SU-DHL-6 (cell line): ENCODE results near the gene DNAJC30.

ENCODE experiments used
- H2AFZ ChIP-seq: fragments of 200-600 bp; sonication (generic); 2 replicates; pipeline ENCODE4 v1.6.1; 2014; ENCODE audit warnings: low read depth, mild to moderate bottlenecking, moderate library complexity, mixed read lengths, antibody characterized with exemption, low read length; ENCODE audit not compliant: severe bottlenecking
- H3F3A ChIP-seq: fragments of 200-600 bp; shearing (Covaris generic); 2 replicates; pipeline ENCODE4 v1.6.0; 2016; ENCODE audit warnings: antibody characterized with exemption, mild to moderate bottlenecking; ENCODE audit not compliant: insufficient read depth
- H3K27ac ChIP-seq: fragments of 200-600 bp; sonication (generic); 2 replicates; pipeline ENCODE4 v1.5.1; 2016; ENCODE audit warnings: low read depth, mild to moderate bottlenecking, low read length, moderate library complexity, mixed read lengths
- H3K27me3 ChIP-seq: fragments of 200-600 bp; sonication (generic), shearing (Covaris generic); 2 replicates; pipeline ENCODE4 v1.6.0; 2014; ENCODE audit warnings: mild to moderate bottlenecking, low read length
- H3K36me3 ChIP-seq: fragments of 200-600 bp; sonication (generic); 2 replicates; pipeline ENCODE4 v1.6.1; 2014; ENCODE audit warnings: mild to moderate bottlenecking, low read length, mixed read lengths
- H3K4me2 ChIP-seq: fragments of 300-600, 200-600 bp; shearing (Covaris generic), sonication (generic); 2 replicates; pipeline ENCODE4 v1.6.0; 2014; ENCODE audit warnings: low read length, low read depth, mild to moderate bottlenecking; ENCODE audit not compliant: poor library complexity, severe bottlenecking
- H3K4me3 ChIP-seq: fragments of 200-600 bp; sonication (generic); 2 replicates; pipeline ENCODE4 v1.5.1; 2014; ENCODE audit warnings: antibody characterized with exemption, low read length, mild to moderate bottlenecking, mixed read lengths; ENCODE audit not compliant: insufficient read depth, poor library complexity, severe bottlenecking
- H3K79me2 ChIP-seq: fragments of 200-600 bp; sonication (generic); 2 replicates; pipeline ENCODE4 v1.6.1; 2014; ENCODE audit warnings: mild to moderate bottlenecking, low read length, moderate library complexity; ENCODE audit not compliant: insufficient read depth
- H3K9ac ChIP-seq: fragments of 200-600 bp; sonication (generic); 2 replicates; pipeline ENCODE4 v1.7.0; 2014; ENCODE audit warnings: mild to moderate bottlenecking, low read length
- H3K9me2 ChIP-seq: fragments of 200-600 bp; sonication (generic); replicated peaks from 2 replicates; pipeline ENCODE4 v1.6.1; 2014; ENCODE audit warnings: low read length; ENCODE audit not compliant: insufficient read depth
- H3K9me3 ChIP-seq: fragments of 200-600 bp; sonication (generic); 2 replicates; pipeline ENCODE4 v1.6.1; 2014; ENCODE audit warnings: low read length, mixed read lengths; ENCODE audit not compliant: insufficient read depth
- H4K20me1 ChIP-seq: fragments of 200-600 bp; sonication (generic); 2 replicates; pipeline ENCODE4 v1.6.1; 2014; ENCODE audit warnings: low read depth, mild to moderate bottlenecking, antibody characterized with exemption, low read length, moderate library complexity, mixed read lengths
- CTCF ChIP-seq: fragments of 200-600 bp; sonication (generic); IDR thresholded peaks from one replicate; pipeline ENCODE4 v1.5.1; 2017; ENCODE audit warnings: antibody characterized with exemption, mild to moderate bottlenecking, low read length, moderate library complexity; ENCODE audit not compliant: insufficient read depth, poor library complexity, severe bottlenecking
- EZH2phosphoT487 ChIP-seq: fragments of 200-600 bp; sonication (generic), shearing (Covaris generic); conservative IDR thresholded peaks from 2 replicates; pipeline ENCODE4 v1.6.1; 2018; ENCODE audit warnings: mild to moderate bottlenecking, antibody characterized with exemption, low read length, moderate library complexity, mixed read lengths

The DNAJC30 gene

GRCh38 chr7:73646785-73647724 lies 36.2 kb downstream of the DNAJC30 start:
- Histone ChIP-seq H3K4me2 (peak overlapping the region; percentile 62), H3K27me3 (no peaks in the 10 kb centered on the region)

GRCh38 chr7:73645643-73646174 lies 37.5 kb downstream of the DNAJC30 start:
- Histone ChIP-seq H3K27me3 (no peaks in the 10 kb centered on the region), H3K4me2 (no peak overlapping the region), H2AFZ (no peak overlapping the region)

More at GRCh38 chr7:73646785-73647724, 36.2 kb downstream of the DNAJC30 start:
- H3K4me3 ChIP-seq = no peak overlapping the region
- no peaks in the 10 kb centered on the region for H4K20me1 ChIP-seq
- H3K36me3 ChIP-seq = no peaks in the 10 kb centered on the region
- H3K9me2 ChIP-seq = no peaks in the 10 kb centered on the region
- H3K27ac ChIP-seq = no peak overlapping the region
- H3K9ac ChIP-seq = no peak overlapping the region
- H3F3A ChIP-seq = no peaks in the 10 kb centered on the region
- H3K79me2 ChIP-seq = no peaks in the 10 kb centered on the region
- no peaks in the 10 kb centered on the region for H3K9me3 ChIP-seq
- no peak overlapping the region for H2AFZ ChIP-seq
- TF ChIP-seq CTCF (no peak), EZH2phosphoT487 (no peak)

GRCh38 chr7:73644688-73645286 lies 38.5 kb downstream of the DNAJC30 start:
- Histone ChIP-seq H3K9me2 (no peaks in the 10 kb centered on the region), H3K4me2 (no peak overlapping the region), H3K4me3 (no peak overlapping the region), H3K36me3 (no peaks in the 10 kb centered on the region), H3K9ac (no peak overlapping the region), H3K9me3 (no peaks in the 10 kb centered on the region), H3K27ac (no peak overlapping the region), H4K20me1 (no peaks in the 10 kb centered on the region), H3K27me3 (no peaks in the 10 kb centered on the region), H3F3A (no peaks in the 10 kb centered on the region), H2AFZ (no peak overlapping the region), H3K79me2 (no peaks in the 10 kb centered on the region)
- TF ChIP-seq EZH2phosphoT487 (no peak), CTCF (no peak)

More at GRCh38 chr7:73645643-73646174, 37.5 kb downstream of the DNAJC30 start:
- TF ChIP-seq EZH2phosphoT487 = no peak
- H3K9me2 ChIP-seq = no peaks in the 10 kb centered on the region
- H3K27ac ChIP-seq = no peak overlapping the region
- no peak overlapping the region for H3K9ac ChIP-seq
- H3K4me3 ChIP-seq = no peak overlapping the region
- H3F3A ChIP-seq = no peaks in the 10 kb centered on the region
- H3K36me3 ChIP-seq = no peaks in the 10 kb centered on the region
- H3K9me3 ChIP-seq = no peaks in the 10 kb centered on the region
- no peaks in the 10 kb centered on the region for H3K79me2 ChIP-seq
- H4K20me1 ChIP-seq = no peaks in the 10 kb centered on the region
